Stimulated activated CD4-positive, alpha-beta T cell treated with anti-CD3 and anti-CD28 coated beads, Interleukin-2, amount 100 ng/mL, for 48 hours (primary cell): ENCODE data around the gene ZNF692.
"Not testable (repeated sequence)": the region's sequence is repeated elsewhere in the genome, so short reads cannot be mapped to it uniquely, and the experiment has no call there.

ENCODE experiments used
- DNase-seq, 2 donors: peaks; one replicate each; pipeline ENCODE4 v3.0.0-alpha.2; 2020

Gene ZNF692

DNA sequence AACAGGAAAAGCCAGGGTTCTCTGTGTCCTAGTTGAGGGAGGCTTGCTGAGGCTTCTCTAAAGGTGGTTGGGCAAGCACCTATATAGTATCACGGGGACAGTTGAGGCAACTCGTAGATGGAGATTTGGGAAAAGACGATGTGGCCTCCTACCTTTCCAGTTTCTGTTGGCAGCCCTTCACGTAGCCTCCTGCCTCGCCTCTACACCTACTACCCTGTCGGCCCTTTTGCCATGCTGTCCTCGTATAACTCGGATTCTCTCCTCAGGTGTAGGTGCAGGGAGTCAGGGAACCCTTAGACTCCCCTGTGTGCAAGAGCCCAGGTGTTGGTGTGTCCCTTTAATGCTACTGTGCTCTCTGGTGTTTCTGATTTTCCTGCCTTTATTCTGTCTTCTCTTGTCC is 10.3 kb downstream of the ZNF692 start:
- DNase-seq = no peak

DNA sequence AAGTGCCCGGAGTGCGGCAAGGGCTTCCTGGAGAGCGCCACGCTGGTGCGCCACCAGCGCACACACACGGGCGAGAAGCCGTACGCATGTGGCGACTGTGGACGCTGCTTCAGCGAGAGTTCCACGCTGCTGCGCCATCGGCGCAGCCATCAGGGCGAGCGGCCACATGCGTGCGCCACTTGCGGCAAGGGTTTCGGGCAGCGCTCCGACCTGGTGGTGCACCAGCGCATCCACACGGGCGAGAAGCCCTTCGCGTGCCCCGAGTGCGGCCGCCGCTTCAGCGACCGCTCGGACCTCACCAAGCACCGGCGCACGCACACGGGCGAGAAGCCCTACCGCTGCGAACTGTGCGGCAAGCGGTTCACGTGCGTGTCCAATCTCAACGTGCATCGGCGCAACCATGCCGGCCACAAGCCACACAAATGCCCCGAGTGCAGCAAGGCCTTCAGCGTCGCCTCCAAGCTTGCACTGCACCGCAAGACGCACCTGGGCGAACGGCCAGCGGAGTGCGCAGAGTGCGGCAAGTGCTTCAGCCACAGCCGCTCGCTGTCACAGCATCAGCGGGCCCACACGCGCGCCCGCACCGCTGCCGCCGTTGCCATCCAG is 10.8 kb downstream of the ZNF692 start:
- no peak for DNase-seq

DNA sequence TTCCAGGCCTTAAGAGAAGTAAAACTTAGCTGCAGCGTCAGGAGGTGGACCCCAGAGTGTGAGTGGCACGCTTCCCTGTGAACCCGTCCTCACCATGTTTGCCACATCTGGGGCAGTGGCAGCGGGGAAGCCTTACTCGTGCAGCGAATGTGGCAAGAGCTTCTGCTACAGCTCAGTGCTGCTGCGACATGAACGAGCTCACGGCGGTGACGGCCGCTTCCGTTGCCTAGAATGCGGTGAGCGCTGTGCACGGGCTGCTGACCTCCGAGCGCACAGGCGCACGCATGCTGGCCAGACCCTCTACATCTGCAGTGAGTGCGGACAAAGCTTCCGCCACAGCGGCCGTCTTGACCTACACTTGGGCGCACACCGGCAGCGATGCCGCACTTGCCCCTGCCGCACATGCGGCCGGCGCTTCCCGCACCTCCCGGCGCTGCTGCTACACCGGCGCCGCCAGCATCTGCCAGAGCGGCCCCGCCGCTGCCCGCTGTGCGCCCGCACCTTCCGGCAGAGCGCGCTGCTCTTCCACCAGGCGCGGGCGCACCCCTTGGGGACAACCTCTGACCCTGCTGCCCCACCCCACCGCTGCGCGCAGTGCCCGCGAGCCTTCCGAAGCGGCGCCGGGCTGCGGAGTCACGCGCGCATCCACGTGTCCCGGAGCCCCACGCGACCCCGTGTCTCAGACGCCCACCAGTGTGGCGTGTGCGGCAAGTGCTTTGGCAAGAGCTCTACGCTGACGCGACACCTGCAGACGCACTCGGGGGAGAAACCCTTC is 11.5 kb downstream of the ZNF692 start:
- no peak for DNase-seq

GRCh38 chr1:248844526-248844925 is 14.4 kb downstream of the ZNF692 start:
- no peak for DNase-seq

GRCh38 chr1:248843687-248844086 is 15.2 kb downstream of the ZNF692 start:
- no peak for DNase-seq

- no peak for DNase-seq
Observed at GRCh38 chr1:248842781-248843331, 16.0 kb downstream of the ZNF692 start.

DNA sequence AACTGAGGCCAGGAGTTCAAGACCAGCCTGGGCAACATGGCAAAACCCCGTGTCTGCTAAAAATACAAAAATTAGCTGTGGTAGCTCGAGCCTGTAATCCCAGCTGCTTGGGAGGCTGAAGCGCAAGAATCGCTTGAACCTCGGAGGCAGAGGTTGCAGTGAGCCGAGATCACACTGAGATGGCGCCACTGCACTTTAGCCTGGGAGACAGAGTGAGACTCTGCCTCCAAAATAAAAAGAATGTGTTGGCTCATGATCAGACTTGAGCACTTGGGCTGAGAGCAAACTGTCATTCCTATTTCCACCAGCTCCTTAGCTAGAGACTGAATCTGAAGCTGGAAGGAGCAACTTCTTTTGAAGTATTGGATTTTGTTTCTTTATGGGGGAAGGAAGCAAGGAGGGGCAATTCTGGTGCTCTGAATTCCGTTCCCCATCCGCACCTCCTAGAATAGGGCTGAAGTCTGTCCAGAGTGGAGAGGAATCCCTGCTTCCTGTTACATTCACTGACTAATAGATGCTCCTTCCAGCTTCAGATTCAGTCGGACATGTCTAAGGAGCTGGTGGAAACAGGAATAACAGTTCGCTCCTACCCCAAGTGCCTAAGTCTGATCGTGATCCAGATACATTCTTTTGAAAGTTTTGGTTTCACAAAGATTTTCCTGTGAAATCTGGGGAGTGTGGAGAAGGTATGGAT is 17.0 kb downstream of the ZNF692 start:
- no peak for DNase-seq

DNA sequence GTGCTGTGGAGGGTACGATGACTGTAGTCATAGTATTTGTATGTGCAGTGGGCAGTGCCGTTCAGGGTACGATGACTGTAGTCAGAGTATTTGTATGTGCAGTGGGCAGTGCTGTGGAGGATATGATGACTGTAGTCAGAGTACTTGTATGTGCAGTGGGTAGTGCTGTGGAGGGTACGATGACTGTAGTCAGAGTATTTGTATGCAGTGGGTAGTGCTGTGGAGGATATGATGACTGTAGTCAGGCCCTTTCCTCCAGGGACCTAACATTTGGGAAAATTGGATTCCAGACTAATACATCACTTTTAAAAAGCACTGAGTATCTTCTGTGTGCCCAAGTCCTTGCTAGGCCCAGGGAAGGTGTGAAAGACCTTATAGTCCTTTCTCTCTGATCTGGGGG is 17.9 kb downstream of the ZNF692 start:
- DNase-seq = no peak

DNA sequence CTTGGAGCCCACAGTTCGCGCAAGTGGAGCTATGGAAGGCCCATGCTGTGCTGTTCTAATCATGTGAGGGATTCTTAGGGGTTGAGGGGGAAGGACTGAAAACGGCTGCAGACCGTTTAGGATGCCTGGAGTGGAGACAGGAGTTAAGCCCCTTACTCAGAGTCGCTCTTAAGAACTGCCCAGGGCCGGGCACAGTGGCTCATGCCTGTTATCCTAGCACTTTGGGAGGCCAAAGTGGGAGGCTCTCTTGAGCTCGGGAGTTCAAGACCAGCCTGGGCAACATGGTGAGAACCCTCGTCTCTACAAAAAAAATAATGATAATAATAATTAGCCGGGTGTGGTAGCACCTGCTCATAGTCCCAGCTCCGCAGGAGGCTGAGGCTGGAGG is 19.7 kb downstream of the ZNF692 start:
- no peak for DNase-seq

GRCh38 chr1:248838357-248839167 is 20.3 kb downstream of the ZNF692 start:
- DNase-seq = peak; percentile 72 to 76

GRCh38 chr1:248837781-248838356 is 21.0 kb downstream of the ZNF692 start, which contains the start of gene ZNF672:
TSS of gene ZNF672 (plus strand) at chr1:248838224. CDS start at chr1:248847275, 9,051 bp downstream.
- DNase-seq = peak; percentile 86 to 89

- DNase-seq = no peak
Observed at GRCh38 chr1:248837045-248837780, 21.7 kb downstream of the ZNF692 start.

- DNase-seq = no peak
Observed at GRCh38 chr1:248834343-248834940, 24.4 kb downstream of the ZNF692 start.

GRCh38 chr1:248831842-248832241 is 27.0 kb downstream of the ZNF692 start:
- DNase-seq = no peak

DNA sequence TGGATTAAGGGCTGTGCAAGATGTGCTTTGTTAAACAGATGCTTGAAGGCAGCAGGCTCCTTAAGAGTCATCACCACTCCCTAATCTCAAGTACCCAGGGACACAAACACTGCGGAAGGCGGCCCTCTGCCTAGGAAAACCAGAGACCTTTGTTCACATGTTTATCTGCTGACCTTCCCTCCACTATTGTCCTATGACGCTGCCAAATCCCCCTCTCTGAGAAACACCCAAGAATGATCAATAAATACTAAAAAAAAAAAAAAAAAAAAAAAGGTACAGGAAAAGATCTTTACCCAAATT is 28.2 kb downstream of the ZNF692 start:
- DNase-seq = not testable (repeated sequence)

DNA sequence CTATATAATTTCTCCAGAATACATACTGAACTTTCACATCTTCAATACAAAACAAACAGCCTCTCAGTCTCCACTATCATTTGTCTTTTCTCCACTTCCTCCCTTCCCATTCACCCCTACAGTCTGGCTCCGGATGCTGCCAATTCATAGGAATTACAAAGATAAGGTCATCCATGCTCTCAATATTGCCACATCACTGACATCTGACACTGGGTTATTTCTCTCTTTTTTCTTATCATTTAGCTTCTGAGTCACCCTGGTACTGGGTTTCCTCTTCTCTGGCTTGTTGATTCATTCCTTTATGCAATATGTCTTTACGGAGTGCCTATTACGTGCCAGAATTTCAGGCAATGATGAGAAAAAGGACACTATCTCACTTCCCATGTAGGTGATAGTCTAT is 30.0 kb downstream of the ZNF692 start:
- DNase-seq = no peak

DNA sequence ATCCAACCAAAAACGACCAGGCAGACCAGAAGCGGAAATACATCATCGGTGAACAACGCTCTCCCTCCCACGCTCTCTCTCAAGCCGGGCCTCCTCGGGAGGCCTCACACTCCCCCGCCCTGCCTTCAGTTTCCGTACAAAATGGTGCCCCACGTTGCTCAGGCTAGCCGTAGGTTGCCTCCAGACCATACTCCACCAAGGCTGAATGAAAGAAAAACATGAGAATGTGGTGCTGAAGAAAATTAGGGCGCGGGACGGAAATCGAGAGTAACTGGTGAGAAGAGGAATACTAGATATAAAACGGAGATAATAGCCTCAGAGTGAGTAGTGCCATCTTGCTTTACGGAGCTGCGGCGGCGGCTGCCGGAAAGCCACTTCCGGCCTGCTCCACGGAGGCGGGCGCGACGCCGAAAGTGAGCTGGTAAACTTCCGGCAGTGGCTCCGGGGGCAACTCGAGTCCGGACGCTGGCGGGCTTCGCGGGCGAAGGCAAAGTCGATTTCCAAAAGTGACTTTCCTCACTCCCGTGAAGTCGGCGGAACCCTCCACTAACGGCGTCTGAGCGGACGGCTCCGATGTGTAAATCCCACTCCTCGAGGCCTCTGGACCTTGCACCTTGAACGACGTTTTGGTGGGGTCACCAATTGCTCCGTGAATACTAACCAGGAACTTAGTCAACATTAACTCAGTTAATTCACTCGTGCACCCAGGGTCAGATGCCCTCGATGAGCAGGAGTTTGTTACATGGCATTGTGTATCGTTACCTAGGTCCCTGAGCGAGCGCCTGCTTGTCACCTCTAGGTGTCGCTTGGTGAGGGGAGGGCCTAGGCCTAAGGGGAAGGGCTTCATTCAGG is 32.8 kb downstream of the ZNF692 start, which contains the start of gene SH3BP5L:
Gene SH3BP5L (minus strand): TSS at position 7 of the 852 bp plus-strand sequence. CDS start 980 bp downstream, outside the sequence.
- DNase-seq = peak; percentile 78 to 79

DNA sequence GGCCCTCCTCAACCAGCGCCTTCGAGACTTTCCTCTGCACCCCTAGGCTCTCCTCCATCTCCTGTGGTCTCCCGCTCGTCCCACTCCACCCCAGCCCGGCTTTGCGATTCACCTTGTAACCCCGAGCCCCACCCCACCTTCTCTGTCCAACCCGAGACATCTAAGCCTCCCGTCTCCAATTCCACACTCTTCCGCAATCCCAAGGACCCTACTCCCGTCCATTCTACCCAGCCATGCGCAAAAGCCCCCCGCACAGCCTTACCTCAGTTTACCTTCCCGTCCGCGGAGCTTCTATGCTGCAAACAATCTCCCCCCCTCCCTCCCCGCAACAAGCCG is 33.3 kb downstream of the ZNF692 start:
- no peak for DNase-seq

DNA sequence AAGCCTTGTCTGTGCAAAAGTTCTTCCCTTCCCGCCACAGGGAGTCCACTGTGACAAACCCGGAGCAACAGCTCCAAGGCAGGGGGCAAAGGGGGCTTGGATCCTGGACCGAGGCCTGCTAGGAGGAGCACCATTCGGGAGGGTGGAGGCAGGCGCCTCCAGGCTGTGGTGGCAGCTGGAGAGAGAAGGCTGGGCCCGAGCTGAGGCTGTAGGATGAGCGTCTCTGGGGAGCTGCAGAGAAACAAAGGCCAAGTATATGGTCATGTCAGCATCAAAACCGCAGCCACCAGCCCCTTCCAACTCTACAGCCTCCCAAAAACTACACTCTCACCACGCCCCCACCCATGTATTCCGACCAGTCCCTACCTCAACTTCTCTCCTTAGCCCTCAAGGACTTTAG is 33.7 kb downstream of the ZNF692 start:
- no peak for DNase-seq

- DNase-seq = no peak
Observed at GRCh38 chr1:248824701-248825100, 34.2 kb downstream of the ZNF692 start.
